CD14-positive monocyte (primary cell): ENCODE results near the gene GPC6. TPM values are rescaled to one million over a fixed set of nuclear protein-coding genes. Genes with fewer than 3 reads are reported as not detected.

Experiments used
- DNase-seq, 3 donors: peaks; one replicate each; pipeline ENCODE4 v3.0.0-alpha.2; 2011 to 2022
- H2AFZ ChIP-seq: 2 replicates; pipeline ENCODE4 v1.6.0; 2012; ENCODE audit warnings: mild to moderate bottlenecking, low read depth, low read length, inconsistent platforms; ENCODE audit not compliant: insufficient read depth, poor library complexity, severe bottlenecking
- H3K27ac ChIP-seq, 2 donors: 1 replicate in 1 of 2; 2 replicates in 1 of 2; pipeline ENCODE4 v1.5.1; 2012 to 2013; ENCODE audit warnings: low read length in 2 of 2, control low read depth in 1 of 2, inconsistent platforms in 1 of 2, low read depth in 1 of 2, mild to moderate bottlenecking in 1 of 2
- H3K27me3 ChIP-seq, 2 donors: one replicate each; pipeline versions ENCODE4 v1.6.0 to v1.6.1; 2011 to 2013; ENCODE audit warnings: low read length in 2 of 2; ENCODE audit not compliant: control insufficient read depth in 2 of 2, insufficient read depth in 2 of 2
- H3K36me3 ChIP-seq, 2 donors: replicated peaks in 1 of 2; 1 replicate in 1 of 2; 2 replicates in 1 of 2; pipeline versions ENCODE4 v1.5.1 to v1.6.1; 2012 to 2013; ENCODE audit warnings: low read length in 2 of 2, control low read depth in 1 of 2, inconsistent platforms in 1 of 2, mild to moderate bottlenecking in 1 of 2; ENCODE audit not compliant: insufficient read depth in 2 of 2, control insufficient read depth in 1 of 2
- H3K4me1 ChIP-seq, 2 donors: 1 replicate in 1 of 2; 2 replicates in 1 of 2; pipeline versions ENCODE4 v1.5.1 to v1.6.1; 2012 to 2013; ENCODE audit warnings: low read length in 2 of 2, control low read depth in 1 of 2, inconsistent platforms in 1 of 2, mild to moderate bottlenecking in 1 of 2, moderate library complexity in 1 of 2; ENCODE audit not compliant: insufficient read depth in 2 of 2, control insufficient read depth in 1 of 2
- H3K4me2 ChIP-seq: replicated peaks from 2 replicates; pipeline ENCODE3; 2012; ENCODE audit warnings: low read length, moderate library complexity, mild to moderate bottlenecking; ENCODE audit not compliant: poor library complexity, severe bottlenecking; ENCODE audit errors: extremely low read depth
- H3K4me3 ChIP-seq, 3 experiments: fragments of 200-600 bp in 1 of 3; sonication (generic) in 1 of 3; replicated peaks in 1 of 3; 1 replicate in 2 of 3; 2 replicates in 1 of 3; pipeline ENCODE4 v1.5.1; 2011 to 2013; ENCODE audit warnings: low read length in 3 of 3, mild to moderate bottlenecking in 3 of 3, control low read depth in 2 of 3, low read depth in 2 of 3, inconsistent platforms in 1 of 3, moderate library complexity in 1 of 3
- H3K79me2 ChIP-seq: 2 replicates; pipeline ENCODE4 v1.6.0; 2012; ENCODE audit warnings: mild to moderate bottlenecking, control low read depth, inconsistent platforms, low read length, moderate library complexity; ENCODE audit not compliant: insufficient read depth
- H3K9ac ChIP-seq: 2 replicates; pipeline ENCODE4 v1.6.0; 2017; ENCODE audit warnings: low read length, mild to moderate bottlenecking; ENCODE audit not compliant: insufficient read depth, poor library complexity, severe bottlenecking
- H3K9me3 ChIP-seq, 2 donors: replicated peaks in 1 of 2; 1 replicate in 1 of 2; 2 replicates in 1 of 2; pipeline versions ENCODE4 v1.5.1 to v1.6.1; 2012 to 2013; ENCODE audit warnings: low read length in 2 of 2, control low read depth in 1 of 2; ENCODE audit not compliant: control insufficient read depth in 1 of 2, insufficient read depth in 1 of 2
- H4K20me1 ChIP-seq: 2 replicates; pipeline ENCODE4 v1.6.0; 2012; ENCODE audit warnings: mild to moderate bottlenecking, low read length, control low read depth, moderate library complexity; ENCODE audit not compliant: insufficient read depth
- H3K27ac Mint-ChIP-seq, 7 donors: one replicate each; pipeline ENCODE4 v1.8.0; 2020; ENCODE audit warnings: mild to moderate bottlenecking in 7 of 7, mixed read lengths in 7 of 7, moderate library complexity in 6 of 7, inconsistent platforms in 2 of 7
- H3K27me3 Mint-ChIP-seq, 3 donors: one replicate each; pipeline ENCODE4 v1.8.0; 2021 to 2022; ENCODE audit warnings: low read depth in 3 of 3, mild to moderate bottlenecking in 3 of 3, mixed read lengths in 3 of 3, moderate library complexity in 3 of 3, inconsistent platforms in 1 of 3
- H3K36me3 Mint-ChIP-seq, 2 donors: one replicate each; pipeline ENCODE4 v1.8.0; 2020; ENCODE audit warnings: mixed read lengths in 2 of 2, inconsistent platforms in 1 of 2, mild to moderate bottlenecking in 1 of 2
- H3K4me1 Mint-ChIP-seq: one replicate; pipeline ENCODE4 v1.8.0; 2020; ENCODE audit warnings: mild to moderate bottlenecking, mixed read lengths
- H3K4me3 Mint-ChIP-seq, 2 donors: one replicate each; pipeline ENCODE4 v1.8.0; 2020; ENCODE audit warnings: mild to moderate bottlenecking in 2 of 2, mixed read lengths in 2 of 2, moderate library complexity in 1 of 2
- H3K9me3 Mint-ChIP-seq, 7 donors: one replicate each; pipeline ENCODE4 v1.8.0; 2020 to 2022; ENCODE audit warnings: mixed read lengths in 7 of 7, mild to moderate bottlenecking in 6 of 7, moderate library complexity in 6 of 7, inconsistent platforms in 2 of 7
- CTCF ChIP-seq: fragments of 200-600 bp; IDR thresholded peaks from one replicate; pipeline ENCODE4 v1.8.0; 2022; ENCODE audit warnings: antibody characterized with exemption, mild to moderate bottlenecking
- WGBS: methylation state at CpG from one replicate; pipeline ENCODE4 v1.1.5; 2013; ENCODE audit warnings: missing lambda C conversion rate; ENCODE audit not compliant: insufficient coverage; 5-methylcytosine and 5-hydroxymethylcytosine counted together
- intact Hi-C, 2 donors: fragments of 100-400 bp; cut with micrococcal nuclease; formaldehyde crosslinking; loops; one replicate each; pipeline versions ENCODE4 v1.15.0 to v1.15.1; 2023
- polyA plus RNA-seq, 3 donors: library from polyadenylated mRNA; depleted of rRNA in 1 of 3; unstranded in 2 of 3; stranded (reverse) in 1 of 3; fragments of 300-500 nt in 2 of 3; fragments of >200 nt in 1 of 3; fragmentation: Illumina TruSeq in 2 of 3; gene quantifications; 1 replicate in 2 of 3; 2 replicates in 1 of 3; pipeline ENCODE4 v1.2.3, GENCODE V29; 2012 to 2021

Gene GPC6
- polyA plus RNA-seq, 3 donors = not detected

DNA sequence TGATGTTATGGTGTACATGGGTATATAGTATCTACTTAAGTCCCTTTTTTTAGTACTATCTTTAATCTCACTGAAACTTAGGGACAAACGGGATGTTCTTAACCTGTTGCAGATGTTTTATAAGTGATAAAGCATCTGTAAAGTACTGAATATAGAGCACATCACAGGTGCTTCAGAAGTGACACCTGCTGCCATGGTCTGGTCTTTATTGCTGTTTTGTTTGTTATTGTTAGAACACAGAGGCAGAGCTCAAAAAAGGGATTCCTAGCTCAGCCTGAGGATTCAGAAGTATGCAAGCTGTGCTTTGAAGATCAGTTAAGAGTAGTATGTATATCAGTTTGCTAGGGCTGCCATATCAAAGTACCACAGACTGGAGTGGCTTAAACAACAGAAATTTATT lies 1033.4 kb downstream of the GPC6 start:
- H3K36me3 ChIP-seq = no peaks in the 10 kb centered on the region
- Mint-ChIP-seq H3K9me3 (peaks cover 0 to 4% (median 0%) of the 10 kb centered on the region in 7 donors), H3K4me3 (no peak overlapping the region), H3K4me1 (peaks cover 6% of the 10 kb centered on the region), H3K36me3 (no peaks in the 10 kb centered on the region), H3K27me3 (peaks cover 0 to 5% (median 0%) of the 10 kb centered on the region in 3 donors), H3K27ac (no peak overlapping the region)
- H3K4me2 ChIP-seq = no peak overlapping the region
- H3K9ac ChIP-seq = no peak overlapping the region
- H3K9me3 ChIP-seq = no peaks in the 10 kb centered on the region
- no peaks in the 10 kb centered on the region for H3K4me1 ChIP-seq
- no peaks in the 10 kb centered on the region for H4K20me1 ChIP-seq
- H3K79me2 ChIP-seq = no peaks in the 10 kb centered on the region
- H2AFZ ChIP-seq = no peak overlapping the region
- H3K27ac ChIP-seq = no peak overlapping the region
- WGBS = no CpG with 5 or more reads among the region's 1 CpG
- no peaks in the 10 kb centered on the region for H3K27me3 ChIP-seq
- H3K4me3 ChIP-seq = no peak overlapping the region
- intact Hi-C loops = no loop called here
- no peak for DNase-seq
- no peak for TF ChIP-seq CTCF

DNA sequence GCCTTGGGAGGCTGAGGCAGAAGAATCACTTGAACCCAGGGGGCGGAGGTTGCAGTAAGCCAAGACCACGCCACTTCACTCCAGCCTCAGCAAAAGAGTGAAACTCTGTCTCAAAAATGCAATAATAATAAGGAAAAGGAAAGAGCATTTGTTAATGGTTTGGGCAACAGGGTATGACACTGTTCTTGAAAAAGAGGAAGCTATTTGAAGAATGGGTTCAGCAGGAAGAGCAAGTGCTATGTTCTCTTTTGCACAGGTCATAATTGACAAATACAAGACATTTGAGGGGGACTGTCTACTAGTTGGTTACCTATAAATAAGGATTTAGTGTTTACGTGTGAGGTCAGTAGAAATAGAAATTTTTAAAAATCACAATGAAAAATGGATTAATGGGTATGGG lies 1034.6 kb downstream of the GPC6 start:
- no peak overlapping the region for H3K4me3 ChIP-seq
- no peaks in the 10 kb centered on the region for H3K4me1 ChIP-seq
- H3K9ac ChIP-seq = no peak overlapping the region
- no peaks in the 10 kb centered on the region for H3K27me3 ChIP-seq
- H3K27ac ChIP-seq = no peak overlapping the region
- Mint-ChIP-seq H3K27ac (no peak overlapping the region), H3K4me3 (no peak overlapping the region), H3K36me3 (no peaks in the 10 kb centered on the region), H3K27me3 (peaks cover 0 to 5% (median 0%) of the 10 kb centered on the region in 3 donors), H3K9me3 (peaks cover 0 to 4% (median 2%) of the 10 kb centered on the region in 7 donors), H3K4me1 (peaks cover 8% of the 10 kb centered on the region)
- H3K79me2 ChIP-seq = no peaks in the 10 kb centered on the region
- H3K4me2 ChIP-seq = no peak overlapping the region
- no peak for TF ChIP-seq CTCF
- intact Hi-C loops = no loop called here
- no peaks in the 10 kb centered on the region for H3K9me3 ChIP-seq
- H2AFZ ChIP-seq = no peak overlapping the region
- WGBS = no CpG with 5 or more reads among the region's 3 CpGs
- no peaks in the 10 kb centered on the region for H3K36me3 ChIP-seq
- no peak for DNase-seq
- no peaks in the 10 kb centered on the region for H4K20me1 ChIP-seq
